Measurements from ENCODE around the gene SERPINA3.

Gene SERPINA3

GRCh38 chr14:94586635-94587034 is 25.6 kb upstream of the SERPINA3 start:
- Histone ChIP-seq H3K4me1 (ENCODE audit: control insufficient read depth, insufficient read depth, low read length) (peaks cover 11% of the 10 kb centered on the region), H3K4me3 (ENCODE audit: low read length) (no peak overlapping the region), H3K27me3 (replicated peaks; ENCODE audit: control insufficient read depth, insufficient read depth, low read length) (peaks cover 20% of the 10 kb centered on the region), H3K36me3 (ENCODE audit: control insufficient read depth, insufficient read depth, low read length, severe bottlenecking) (no peaks in the 10 kb centered on the region), H3K9ac (ENCODE audit: low read length) (no peak overlapping the region), H3K9me3 (ENCODE audit: control insufficient read depth, low read length) (no peaks in the 10 kb centered on the region)
- no peak for DNase-seq (ENCODE audit: low read depth)

GRCh38 chr14:94588311-94588710 is 23.9 kb upstream of the SERPINA3 start:
- no peaks in the 10 kb centered on the region for H3K36me3 ChIP-seq (ENCODE audit: control insufficient read depth, insufficient read depth, low read length, severe bottlenecking)
- no peak overlapping the region for H3K4me3 ChIP-seq (ENCODE audit: low read length)
- H3K27me3 ChIP-seq (replicated peaks; ENCODE audit: control insufficient read depth, insufficient read depth, low read length) = peaks cover 20% of the 10 kb centered on the region
- H3K4me1 ChIP-seq (ENCODE audit: control insufficient read depth, insufficient read depth, low read length) = peaks cover 3% of the 10 kb centered on the region
- no peak for DNase-seq (ENCODE audit: low read depth)
- no peak overlapping the region for H3K9ac ChIP-seq (ENCODE audit: low read length)
- no peaks in the 10 kb centered on the region for H3K9me3 ChIP-seq (ENCODE audit: control insufficient read depth, low read length)

DNA sequence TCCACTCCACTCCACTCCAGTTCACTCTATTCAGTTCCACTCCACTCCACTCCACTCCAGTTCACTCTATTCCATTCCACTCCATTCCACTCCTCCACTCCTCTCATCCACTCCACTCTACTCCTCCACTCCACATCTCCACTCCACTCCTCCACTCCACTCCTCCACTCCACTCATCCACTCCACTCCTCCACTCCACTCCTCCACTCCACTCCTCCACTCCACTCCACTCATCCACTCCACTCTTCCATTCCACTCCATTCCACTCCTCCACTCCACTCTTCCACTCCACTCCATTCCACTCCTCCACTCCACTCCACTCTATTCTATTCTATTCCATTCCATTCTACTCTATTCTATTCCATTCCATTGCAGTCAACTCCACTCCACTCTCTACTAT is 21.1 kb upstream of the SERPINA3 start:
- no peak for DNase-seq (ENCODE audit: low read depth)
- H3K4me1 ChIP-seq (ENCODE audit: control insufficient read depth, insufficient read depth, low read length) = peaks cover 11% of the 10 kb centered on the region
- no peak overlapping the region for H3K4me3 ChIP-seq (ENCODE audit: low read length)
- no peak overlapping the region for H3K9ac ChIP-seq (ENCODE audit: low read length)
- no peaks in the 10 kb centered on the region for H3K36me3 ChIP-seq (ENCODE audit: control insufficient read depth, insufficient read depth, low read length, severe bottlenecking)
- H3K9me3 ChIP-seq (ENCODE audit: control insufficient read depth, low read length) = no peaks in the 10 kb centered on the region
- peaks cover 20% of the 10 kb centered on the region for H3K27me3 ChIP-seq (replicated peaks; ENCODE audit: control insufficient read depth, insufficient read depth, low read length)

DNA sequence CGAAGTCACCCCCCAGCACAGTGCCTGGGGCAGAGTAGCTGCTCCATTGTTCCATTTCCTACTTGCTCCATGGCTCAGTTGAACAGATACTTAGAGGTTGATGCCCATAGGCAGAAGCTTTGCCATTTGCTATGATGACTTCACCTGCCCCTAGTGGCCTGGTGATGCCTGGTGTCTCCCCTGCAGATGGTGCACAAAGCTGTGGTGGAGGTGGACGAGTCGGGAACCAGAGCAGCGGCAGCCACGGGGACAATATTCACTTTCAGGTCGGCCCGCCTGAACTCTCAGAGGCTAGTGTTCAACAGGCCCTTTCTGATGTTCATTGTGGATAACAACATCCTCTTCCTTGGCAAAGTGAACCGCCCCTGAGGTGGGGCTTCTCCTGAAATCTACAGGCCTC is 20.3 kb upstream of the SERPINA3 start:
- no peak for DNase-seq (ENCODE audit: low read depth)
- no peak overlapping the region for H3K4me3 ChIP-seq (ENCODE audit: low read length)

DNA sequence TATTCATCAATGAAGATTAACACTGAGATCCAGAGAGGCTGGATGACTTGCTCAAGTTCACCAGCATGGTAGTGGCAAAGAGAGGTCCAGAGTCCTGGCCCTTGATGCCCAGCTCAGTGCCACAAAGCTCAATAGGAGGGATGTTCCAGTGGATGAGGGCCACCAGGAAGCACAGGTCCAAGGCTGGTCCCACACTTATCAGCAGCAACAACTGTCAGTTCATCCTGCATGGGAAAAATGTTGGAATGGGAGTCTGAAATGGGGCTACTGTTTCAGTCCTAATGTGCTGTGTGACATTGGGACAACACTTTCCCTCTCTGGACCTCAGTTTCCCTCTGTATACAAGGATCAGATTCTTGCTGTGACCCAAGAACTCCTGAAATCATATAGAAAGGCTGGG is 19.7 kb upstream of the SERPINA3 start:
- no peak overlapping the region for H3K4me3 ChIP-seq (ENCODE audit: low read length)
- H3K27me3 ChIP-seq (replicated peaks; ENCODE audit: control insufficient read depth, insufficient read depth, low read length) = peaks cover 17% of the 10 kb centered on the region
- H3K9ac ChIP-seq (ENCODE audit: low read length) = no peak overlapping the region
- no peaks in the 10 kb centered on the region for H3K36me3 ChIP-seq (ENCODE audit: control insufficient read depth, insufficient read depth, low read length, severe bottlenecking)
- no peaks in the 10 kb centered on the region for H3K9me3 ChIP-seq (ENCODE audit: control insufficient read depth, low read length)
- no peak for DNase-seq (ENCODE audit: low read depth)
- H3K4me1 ChIP-seq (ENCODE audit: control insufficient read depth, insufficient read depth, low read length) = peaks cover 11% of the 10 kb centered on the region

More for the DNA sequence above, 20.3 kb upstream of the SERPINA3 start:
- Histone ChIP-seq H3K36me3 (ENCODE audit: control insufficient read depth, insufficient read depth, low read length, severe bottlenecking) (no peaks in the 10 kb centered on the region), H3K27me3 (replicated peaks; ENCODE audit: control insufficient read depth, insufficient read depth, low read length) (peaks cover 20% of the 10 kb centered on the region), H3K4me1 (ENCODE audit: control insufficient read depth, insufficient read depth, low read length) (peaks cover 11% of the 10 kb centered on the region), H3K9ac (ENCODE audit: low read length) (no peak overlapping the region), H3K9me3 (ENCODE audit: control insufficient read depth, low read length) (no peaks in the 10 kb centered on the region)

DNA sequence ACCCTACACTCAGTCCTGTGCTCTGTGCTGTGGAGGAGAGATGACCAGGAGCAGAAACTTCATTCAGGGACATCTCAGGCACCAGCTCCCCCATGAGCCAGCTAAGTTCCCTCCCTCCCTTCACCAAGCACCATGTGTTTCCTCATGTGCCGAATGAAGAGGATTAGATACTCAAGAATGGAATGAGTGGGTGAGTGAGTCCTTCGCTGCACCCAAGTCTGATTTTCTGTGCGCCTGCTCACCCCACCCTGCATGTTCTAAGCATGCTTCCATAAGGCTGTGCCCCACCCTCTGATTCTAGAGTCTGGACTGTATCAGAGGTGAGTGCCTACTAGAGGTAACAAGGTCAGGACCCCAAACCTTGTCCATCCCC is 18.8 kb upstream of the SERPINA3 start:
- H3K4me1 ChIP-seq (ENCODE audit: control insufficient read depth, insufficient read depth, low read length) = peaks cover 13% of the 10 kb centered on the region
- no peak for DNase-seq (ENCODE audit: low read depth)
- no peaks in the 10 kb centered on the region for H3K36me3 ChIP-seq (ENCODE audit: control insufficient read depth, insufficient read depth, low read length, severe bottlenecking)
- H3K9ac ChIP-seq (ENCODE audit: low read length) = no peak overlapping the region
- H3K9me3 ChIP-seq (ENCODE audit: control insufficient read depth, low read length) = no peaks in the 10 kb centered on the region
- peaks cover 8% of the 10 kb centered on the region for H3K27me3 ChIP-seq (replicated peaks; ENCODE audit: control insufficient read depth, insufficient read depth, low read length)
- no peak overlapping the region for H3K4me3 ChIP-seq (ENCODE audit: low read length)

DNA sequence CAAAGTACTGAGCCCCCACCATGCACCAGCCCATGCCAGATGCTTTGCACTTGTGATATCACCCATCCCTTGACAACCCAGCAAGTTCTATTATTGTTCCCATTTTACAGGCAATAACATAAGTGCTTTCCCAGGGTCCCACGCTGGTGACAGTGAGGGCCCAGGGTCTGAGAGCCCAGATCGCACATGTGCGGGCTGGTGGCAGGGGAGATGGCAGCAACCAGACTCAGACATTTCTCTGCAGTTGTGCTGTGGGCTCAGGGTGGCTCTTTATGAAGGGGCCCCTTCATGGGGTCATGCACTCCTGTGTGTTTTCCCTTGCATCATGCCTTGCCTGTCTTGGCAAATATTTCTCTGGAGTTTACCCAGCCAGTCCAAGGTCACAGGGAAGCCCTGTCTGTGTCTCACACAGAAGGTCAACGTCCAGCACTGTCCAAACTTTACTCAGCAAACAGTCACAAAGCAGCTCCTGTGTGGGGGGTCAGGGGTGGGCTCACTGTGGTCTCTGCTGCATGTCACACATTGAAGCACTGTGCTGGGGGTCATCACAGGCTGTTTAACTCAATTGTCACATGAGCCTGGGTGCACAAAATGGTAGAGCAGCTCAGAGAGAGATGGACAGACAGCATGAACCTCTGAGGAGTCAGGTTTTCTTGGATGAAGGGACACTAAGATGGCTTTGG is 18.3 kb upstream of the SERPINA3 start:
- no peaks in the 10 kb centered on the region for H3K9me3 ChIP-seq (ENCODE audit: control insufficient read depth, low read length)
- no peaks in the 10 kb centered on the region for H3K36me3 ChIP-seq (ENCODE audit: control insufficient read depth, insufficient read depth, low read length, severe bottlenecking)
- H3K9ac ChIP-seq (ENCODE audit: low read length) = no peak overlapping the region
- peaks cover 3% of the 10 kb centered on the region for H3K27me3 ChIP-seq (replicated peaks; ENCODE audit: control insufficient read depth, insufficient read depth, low read length)
- no peak overlapping the region for H3K4me3 ChIP-seq (ENCODE audit: low read length)
- no peak for DNase-seq (ENCODE audit: low read depth)
- peaks cover 18% of the 10 kb centered on the region for H3K4me1 ChIP-seq (ENCODE audit: control insufficient read depth, insufficient read depth, low read length)

- Histone ChIP-seq H3K9me3 (ENCODE audit: control insufficient read depth, low read length) (no peaks in the 10 kb centered on the region), H3K4me1 (ENCODE audit: control insufficient read depth, insufficient read depth, low read length) (peaks cover 24% of the 10 kb centered on the region), H3K9ac (ENCODE audit: low read length) (no peak overlapping the region), H3K4me3 (ENCODE audit: low read length) (no peak overlapping the region), H3K36me3 (ENCODE audit: control insufficient read depth, insufficient read depth, low read length, severe bottlenecking) (no peaks in the 10 kb centered on the region), H3K27me3 (replicated peaks; ENCODE audit: control insufficient read depth, insufficient read depth, low read length) (peaks cover 3% of the 10 kb centered on the region)
- no peak for DNase-seq (ENCODE audit: low read depth)
Observed at GRCh38 chr14:94594441-94594840, 17.8 kb upstream of the SERPINA3 start.

- peaks cover 39% of the 10 kb centered on the region for H3K4me1 ChIP-seq (ENCODE audit: control insufficient read depth, insufficient read depth, low read length)
- no peaks in the 10 kb centered on the region for H3K9me3 ChIP-seq (ENCODE audit: control insufficient read depth, low read length)
Observed at GRCh38 chr14:94595912-94596311, 16.3 kb upstream of the SERPINA3 start.

DNA sequence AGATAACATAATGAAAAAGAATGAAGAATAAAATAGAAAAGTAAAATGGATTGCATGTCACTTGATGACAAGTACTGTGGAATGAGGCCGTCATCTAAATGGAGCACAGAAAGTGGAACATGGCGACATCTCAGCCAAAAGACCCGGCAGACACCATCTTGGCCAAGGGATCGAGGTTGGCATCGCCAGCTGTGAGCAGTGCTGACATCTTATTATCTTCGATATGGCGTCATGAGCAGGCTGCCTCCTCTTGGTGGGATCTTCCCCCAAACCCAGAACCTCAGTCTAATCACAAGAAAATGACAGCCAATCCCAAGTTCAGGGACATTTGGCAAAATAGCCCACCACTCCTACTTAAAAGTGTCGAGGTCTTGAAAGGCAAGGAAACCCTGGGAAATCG is 15.8 kb upstream of the SERPINA3 start:
- no peak for DNase-seq (ENCODE audit: low read depth)
- no peaks in the 10 kb centered on the region for H3K27me3 ChIP-seq (replicated peaks; ENCODE audit: control insufficient read depth, insufficient read depth, low read length)
- H3K4me1 ChIP-seq (ENCODE audit: control insufficient read depth, insufficient read depth, low read length) = peaks cover 42% of the 10 kb centered on the region
- no peak overlapping the region for H3K9ac ChIP-seq (ENCODE audit: low read length)
- no peaks in the 10 kb centered on the region for H3K36me3 ChIP-seq (ENCODE audit: control insufficient read depth, insufficient read depth, low read length, severe bottlenecking)
- H3K4me3 ChIP-seq (ENCODE audit: low read length) = no peak overlapping the region
- no peaks in the 10 kb centered on the region for H3K9me3 ChIP-seq (ENCODE audit: control insufficient read depth, low read length)

More at GRCh38 chr14:94595912-94596311, 16.3 kb upstream of the SERPINA3 start:
- no peak overlapping the region for H3K4me3 ChIP-seq (ENCODE audit: low read length)
- no peaks in the 10 kb centered on the region for H3K27me3 ChIP-seq (replicated peaks; ENCODE audit: control insufficient read depth, insufficient read depth, low read length)
- no peak for DNase-seq (ENCODE audit: low read depth)
- no peaks in the 10 kb centered on the region for H3K36me3 ChIP-seq (ENCODE audit: control insufficient read depth, insufficient read depth, low read length, severe bottlenecking)
- no peak overlapping the region for H3K9ac ChIP-seq (ENCODE audit: low read length)

GRCh38 chr14:94597788-94598187 is 14.4 kb upstream of the SERPINA3 start:
- no peak for DNase-seq (ENCODE audit: low read depth)
- H3K4me1 ChIP-seq (ENCODE audit: control insufficient read depth, insufficient read depth, low read length) = peaks cover 56% of the 10 kb centered on the region

DNA sequence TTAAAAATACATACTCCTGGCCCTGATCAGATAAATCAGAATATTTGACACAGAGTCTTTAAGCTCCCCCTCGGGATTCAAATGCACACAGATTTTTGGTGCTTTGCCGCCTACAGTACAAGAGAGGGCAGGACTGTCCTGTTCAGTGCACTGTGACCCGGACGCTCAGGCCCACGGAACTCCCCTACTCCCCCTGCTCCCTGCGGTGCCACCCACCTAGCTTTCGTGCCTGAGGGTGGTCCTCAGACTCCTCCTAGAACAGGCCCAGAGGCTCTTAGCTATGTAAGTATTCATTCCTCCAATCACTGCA is 13.7 kb upstream of the SERPINA3 start:
- H3K4me1 ChIP-seq (ENCODE audit: control insufficient read depth, insufficient read depth, low read length) = peaks cover 55% of the 10 kb centered on the region
- H3K4me3 ChIP-seq (ENCODE audit: low read length) = no peak overlapping the region
- no peaks in the 10 kb centered on the region for H3K36me3 ChIP-seq (ENCODE audit: control insufficient read depth, insufficient read depth, low read length, severe bottlenecking)
- H3K9ac ChIP-seq (ENCODE audit: low read length) = no peak overlapping the region
- no peaks in the 10 kb centered on the region for H3K27me3 ChIP-seq (replicated peaks; ENCODE audit: control insufficient read depth, insufficient read depth, low read length)
- no peak for DNase-seq (ENCODE audit: low read depth)
- no peaks in the 10 kb centered on the region for H3K9me3 ChIP-seq (ENCODE audit: control insufficient read depth, low read length)

More at GRCh38 chr14:94597788-94598187, 14.4 kb upstream of the SERPINA3 start:
- no peaks in the 10 kb centered on the region for H3K36me3 ChIP-seq (ENCODE audit: control insufficient read depth, insufficient read depth, low read length, severe bottlenecking)
- no peak overlapping the region for H3K9ac ChIP-seq (ENCODE audit: low read length)
- H3K9me3 ChIP-seq (ENCODE audit: control insufficient read depth, low read length) = no peaks in the 10 kb centered on the region
- no peaks in the 10 kb centered on the region for H3K27me3 ChIP-seq (replicated peaks; ENCODE audit: control insufficient read depth, insufficient read depth, low read length)
- no peak overlapping the region for H3K4me3 ChIP-seq (ENCODE audit: low read length)

Data from adipocyte (in vitro differentiated cells).